A172 (cell line): ENCODE results near the gene ABO. TPM values are rescaled to one million over a fixed set of nuclear protein-coding genes. Genes with fewer than 3 reads are reported as not detected.

Experiments used
- total RNA-seq: library from RNA; depleted of rRNA; stranded (reverse); fragments of >200 nt; shearing (Covaris generic); gene quantifications from 2 replicates; pipeline ENCODE4 v1.2.3, GENCODE V29; 2014; rRNA removed

ABO gene
- total RNA-seq, 1 experiment from 2014 or later: not detected

Other genes starting within 250 kb of the ABO start
- 98.4 and 98.6 TPM in 2 replicates for gene GTF3C5, start 244.2 kb downstream of the ABO start, total RNA-seq
- gene CEL, start 213.2 kb downstream of the ABO start, total RNA-seq: 0.77 and 1.0 TPM in 2 replicates
- gene RALGDS, start 154.0 kb downstream of the ABO start, total RNA-seq: 26.2 and 38.2 TPM in 2 replicates
- gene GBGT1, start 111.3 kb downstream of the ABO start, total RNA-seq: 0.96 and 3.1 TPM in 2 replicates
- not detected in 2 replicates for gene OBP2B, start 66.0 kb downstream of the ABO start, total RNA-seq
- gene SURF6, start 61.0 kb upstream of the ABO start, total RNA-seq: 11.4 and 19.5 TPM in 2 replicates
- gene MED22, start 72.9 kb upstream of the ABO start, total RNA-seq: 17.9 and 30.0 TPM in 2 replicates
- gene RPL7A, start 73.0 kb upstream of the ABO start, total RNA-seq: 2,228 and 2,364 TPM in 2 replicates
- gene SURF1, start 81.3 kb upstream of the ABO start, total RNA-seq: 74.4 and 75.2 TPM in 2 replicates
- 26.3 and 43.1 TPM in 2 replicates for gene SURF2, start 81.3 kb upstream of the ABO start, total RNA-seq
- gene SURF4, start 100.9 kb upstream of the ABO start, total RNA-seq: 391 and 428 TPM in 2 replicates
- 0.91 and 1.4 TPM in 2 replicates for gene STKLD1, start 101.2 kb upstream of the ABO start, total RNA-seq
- gene REXO4, start 142.8 kb upstream of the ABO start, total RNA-seq: 24.8 and 28.3 TPM in 2 replicates
- gene ADAMTS13, start 147.2 kb upstream of the ABO start, total RNA-seq: 0.43 and 1.6 TPM in 2 replicates
- gene CACFD1, start 184.8 kb upstream of the ABO start, total RNA-seq: 8.8 and 10.8 TPM in 2 replicates
- 30.8 and 42.1 TPM in 2 replicates for gene SLC2A6, start 203.9 kb upstream of the ABO start, total RNA-seq
- gene MYMK, start 249.8 kb upstream of the ABO start, total RNA-seq: not detected in 2 replicates